Measurements from ENCODE around the gene KIN.

DNA sequence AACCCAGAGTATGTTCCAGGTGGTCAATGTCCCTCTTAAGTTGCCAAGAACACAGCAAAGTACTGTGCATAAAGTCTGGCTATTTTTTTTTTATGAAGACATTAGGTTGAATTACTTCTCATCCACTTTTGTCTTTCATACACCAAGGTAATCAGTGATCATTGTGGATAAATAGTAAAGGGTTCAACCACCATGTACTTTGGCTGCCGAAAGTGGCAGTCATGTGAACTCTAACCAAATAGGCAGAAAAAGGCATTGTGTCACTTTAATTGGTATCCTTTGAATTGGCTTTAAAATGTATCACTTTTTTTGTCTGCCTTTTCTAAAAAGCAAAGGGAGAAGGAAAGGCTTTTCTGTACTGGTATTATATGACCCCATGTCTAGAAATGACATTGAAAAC is 77.3 kb downstream of the KIN start:
- TF ChIP-seq POLR2AphosphoS5 (IDR thresholded peaks at IDR 0.05): no peak
- TF ChIP-seq, protein P1, sequence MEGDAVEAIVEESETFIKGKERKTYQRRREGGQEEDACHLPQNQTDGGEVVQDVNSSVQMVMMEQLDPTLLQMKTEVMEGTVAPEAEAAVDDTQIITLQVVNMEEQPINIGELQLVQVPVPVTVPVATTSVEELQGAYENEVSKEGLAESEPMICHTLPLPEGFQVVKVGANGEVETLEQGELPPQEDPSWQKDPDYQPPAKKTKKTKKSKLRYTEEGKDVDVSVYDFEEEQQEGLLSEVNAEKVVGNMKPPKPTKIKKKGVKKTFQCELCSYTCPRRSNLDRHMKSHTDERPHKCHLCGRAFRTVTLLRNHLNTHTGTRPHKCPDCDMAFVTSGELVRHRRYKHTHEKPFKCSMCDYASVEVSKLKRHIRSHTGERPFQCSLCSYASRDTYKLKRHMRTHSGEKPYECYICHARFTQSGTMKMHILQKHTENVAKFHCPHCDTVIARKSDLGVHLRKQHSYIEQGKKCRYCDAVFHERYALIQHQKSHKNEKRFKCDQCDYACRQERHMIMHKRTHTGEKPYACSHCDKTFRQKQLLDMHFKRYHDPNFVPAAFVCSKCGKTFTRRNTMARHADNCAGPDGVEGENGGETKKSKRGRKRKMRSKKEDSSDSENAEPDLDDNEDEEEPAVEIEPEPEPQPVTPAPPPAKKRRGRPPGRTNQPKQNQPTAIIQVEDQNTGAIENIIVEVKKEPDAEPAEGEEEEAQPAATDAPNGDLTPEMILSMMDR (IDR thresholded peaks at IDR 0.05): no peak
